HG02571 (cell line): ENCODE data around the gene NANOS1.

Experiments
- ATAC-seq: cut with Tn5 transposase; IDR thresholded peaks from one replicate; pipeline ENCODE4 v1.9.1; 2021; ENCODE audit warnings: mild to moderate bottlenecking, moderate library complexity; ENCODE audit not compliant: unreplicated experiment

NANOS1 gene

GRCh38 chr10:119055472-119055871, 26.0 kb downstream of the NANOS1 start:
- ATAC-seq, result no peak

GRCh38 chr10:119058010-119058409, 28.5 kb downstream of the NANOS1 start:
- no peak for ATAC-seq

- no peak for ATAC-seq
These were observed 30.0 kb downstream of the NANOS1 start for GRCh38 chr10:119059557-119059956.

- no peak for ATAC-seq
These were observed 30.6 kb downstream of the NANOS1 start for GRCh38 chr10:119060107-119060506.

- ATAC-seq, result no peak
These were observed 31.8 kb downstream of the NANOS1 start for GRCh38 chr10:119061352-119061751.

- no peak for ATAC-seq
These were observed 32.4 kb downstream of the NANOS1 start for GRCh38 chr10:119061926-119062325.

GRCh38 chr10:119070395-119071165, 41.1 kb downstream of the NANOS1 start:
- ATAC-seq, result no peak

- ATAC-seq, result no peak
These were observed 44.1 kb downstream of the NANOS1 start for GRCh38 chr10:119073584-119073983.

GRCh38 chr10:119078422-119079179, 49.1 kb downstream of the NANOS1 start:
- ATAC-seq, result no peak

GRCh38 chr10:119079599-119080520, 50.3 kb downstream of the NANOS1 start:
- ATAC-seq, result peak; percentile 65

- peak; percentile 69 for ATAC-seq
These were observed 51.2 kb downstream of the NANOS1 start, which contains the start of gene EIF3A for GRCh38 chr10:119080521-119081259. EIF3A (minus strand) TSS chr10:119080817; CDS start chr10:119080676, 141 bp downstream.
